ENCODE measurements around the gene TBCC. TPM values are rescaled to one million over a fixed set of nuclear protein-coding genes. Genes with fewer than 3 reads are reported as not detected.

Gene TBCC
- total RNA-seq, 1 experiment from 2014 or later, result 50.0 TPM

- no peak for DNase-seq (ENCODE audit: low spot score)
Measured at GRCh38 chr6:42771741-42772100, 25.8 kb upstream of the TBCC start.

DNA sequence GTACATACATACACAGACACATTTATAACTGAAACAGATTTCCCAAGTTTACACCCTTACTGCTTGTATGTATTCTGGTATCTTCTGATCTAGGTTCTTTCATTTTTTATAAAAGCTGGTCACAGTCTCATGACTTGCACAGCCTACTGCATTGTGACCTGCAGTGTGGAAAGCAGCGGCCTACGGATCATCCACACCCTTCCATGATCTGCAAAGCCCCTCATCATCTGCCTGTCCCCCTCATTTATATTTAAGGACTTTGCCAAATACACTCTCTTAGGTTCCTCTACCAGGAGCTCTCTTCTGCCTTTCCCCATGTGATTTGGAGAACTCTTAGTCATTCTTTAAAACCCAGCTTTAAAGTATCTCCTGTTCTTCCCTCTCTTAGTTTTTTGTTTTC is 23.9 kb upstream of the TBCC start:
- DNase-seq (ENCODE audit: low spot score), result no peak

DNA sequence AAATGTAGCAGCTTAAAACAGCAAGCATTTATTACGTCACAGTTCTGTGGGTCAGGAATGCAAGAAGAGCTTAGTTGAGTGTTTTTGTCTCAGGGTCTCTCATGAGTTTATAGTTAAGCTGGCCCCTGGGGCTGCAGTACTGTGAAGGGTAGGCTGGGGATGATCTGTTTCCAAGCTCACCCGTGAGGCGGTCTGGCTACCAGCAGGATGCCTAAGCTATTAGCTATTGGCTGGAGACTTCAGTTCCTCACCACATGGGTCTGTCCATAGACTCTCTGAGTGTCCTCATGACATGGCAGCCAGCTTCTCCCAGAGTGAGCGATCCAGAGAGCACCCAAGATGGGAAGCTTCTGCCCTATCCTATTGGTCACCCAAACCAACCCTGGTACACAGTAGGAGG is 23.1 kb upstream of the TBCC start:
- no peak for DNase-seq (ENCODE audit: low spot score)

- DNase-seq (ENCODE audit: low spot score), result peak; percentile 83
Measured at GRCh38 chr6:42766163-42766670, 20.3 kb upstream of the TBCC start.

GRCh38 chr6:42764911-42765648 is 19.2 kb upstream of the TBCC start:
- DNase-seq (ENCODE audit: low spot score), result no peak

DNA sequence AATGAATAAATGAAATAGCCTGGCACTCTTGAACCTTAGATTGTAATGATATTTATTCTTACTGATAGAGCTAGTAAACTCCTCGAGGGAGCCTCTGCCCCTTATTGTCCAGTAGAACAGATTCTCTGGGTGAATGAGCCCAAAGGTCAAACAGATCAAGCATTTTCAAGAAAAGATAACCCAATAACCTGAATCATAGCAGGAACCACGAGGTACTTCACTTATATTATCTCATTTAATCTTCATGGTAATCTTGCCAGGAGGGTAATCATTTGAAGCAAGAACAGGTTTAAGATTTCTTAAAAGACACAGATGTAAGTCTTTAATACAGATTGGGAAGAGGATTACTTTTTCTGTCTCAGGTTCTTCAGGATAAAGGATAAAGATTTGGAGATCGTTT is 17.0 kb upstream of the TBCC start:
- no peak for DNase-seq (ENCODE audit: low spot score)

DNA sequence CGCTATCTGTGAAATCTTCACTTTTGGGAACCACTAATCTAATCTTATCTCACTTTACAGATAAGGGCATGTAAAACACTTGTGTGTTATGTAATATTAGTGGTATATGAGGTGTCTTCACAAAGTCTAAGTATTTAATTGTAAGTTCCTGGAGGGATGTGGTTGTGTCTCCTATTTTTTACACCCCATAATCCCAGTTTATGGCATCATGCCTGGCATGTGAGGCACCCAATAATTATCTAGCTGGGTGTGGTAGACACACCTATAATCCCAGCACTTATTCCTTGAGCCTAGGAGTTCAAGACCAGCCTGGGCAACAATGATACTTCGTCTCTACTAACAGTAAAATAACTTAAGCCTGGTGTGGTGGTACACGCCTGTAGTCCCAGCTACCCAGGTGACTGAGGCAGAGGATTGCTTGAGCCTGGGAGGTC is 16.5 kb upstream of the TBCC start:
- no peak for DNase-seq (ENCODE audit: low spot score)

DNA sequence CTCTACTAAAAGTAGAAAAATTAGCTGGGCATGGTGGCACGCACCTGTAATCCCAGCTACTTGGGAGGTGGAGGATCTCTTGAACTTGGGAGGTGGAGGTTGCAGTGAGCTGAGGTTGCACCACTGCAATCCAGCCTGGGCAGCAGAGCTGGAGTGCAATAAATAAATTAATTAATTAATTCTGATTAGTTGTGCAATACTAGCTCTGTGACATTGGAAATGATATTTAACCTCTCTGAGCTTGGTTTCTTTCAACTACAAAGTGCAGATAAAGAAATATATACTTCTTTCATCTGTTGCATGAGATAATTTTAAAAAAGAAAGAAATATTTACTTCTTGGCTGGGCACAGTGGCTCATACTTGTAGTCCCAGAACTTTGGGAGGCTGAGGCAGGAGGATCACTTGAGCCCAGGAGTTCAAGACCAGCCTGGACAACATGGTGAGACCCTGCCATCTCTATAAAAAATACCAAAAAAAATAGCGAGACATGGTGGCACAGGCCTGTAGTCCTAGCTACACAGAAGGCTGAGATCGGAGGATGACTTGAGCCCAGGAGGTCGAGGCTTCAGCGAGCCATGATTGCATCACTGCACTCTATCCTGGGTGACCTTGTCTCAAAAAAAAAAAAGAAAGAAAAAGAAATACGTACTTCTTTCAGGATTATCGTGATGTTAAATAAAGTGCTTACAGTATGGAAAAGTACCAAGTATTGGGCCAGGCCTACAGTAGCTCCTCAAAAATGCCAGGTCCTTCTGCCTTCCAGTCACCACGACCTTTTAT is 15.6 kb upstream of the TBCC start:
- no peak for DNase-seq (ENCODE audit: low spot score)

DNA sequence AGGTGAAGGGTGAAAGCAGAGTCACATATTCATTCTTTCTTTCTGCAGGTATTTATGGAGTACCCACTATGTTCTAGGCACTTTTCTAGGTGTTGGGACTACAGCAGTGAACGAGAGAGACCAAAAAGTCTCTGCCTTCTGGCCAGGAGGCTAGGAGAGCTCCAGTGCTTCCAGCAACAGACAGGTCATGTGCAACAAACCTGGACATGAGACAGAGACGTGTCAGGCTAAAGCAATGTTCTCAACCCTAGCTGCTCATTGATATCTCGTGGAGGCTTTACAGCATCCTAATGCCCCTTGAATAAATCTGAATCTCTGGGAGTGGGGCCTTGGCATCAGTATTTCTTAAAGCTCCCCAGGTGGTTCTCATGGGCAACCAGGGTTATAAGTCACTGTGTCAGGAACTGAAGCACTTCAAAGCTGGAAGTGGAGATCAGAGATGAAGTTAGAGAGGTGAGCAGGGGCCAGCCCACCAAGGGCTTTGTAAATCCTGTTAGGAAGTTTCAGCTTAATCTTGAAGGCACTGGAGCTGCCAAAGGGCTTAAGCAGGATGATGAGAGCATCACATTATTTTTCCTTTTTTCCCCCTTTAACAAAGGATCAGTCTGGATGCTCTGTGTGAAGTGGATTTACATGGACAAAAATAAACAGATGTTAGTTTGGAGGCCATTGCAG is 13.0 kb upstream of the TBCC start:
- no peak for DNase-seq (ENCODE audit: low spot score)

- DNase-seq (ENCODE audit: low spot score), result no peak
Measured at GRCh38 chr6:42756722-42757121, 10.8 kb upstream of the TBCC start.

DNA sequence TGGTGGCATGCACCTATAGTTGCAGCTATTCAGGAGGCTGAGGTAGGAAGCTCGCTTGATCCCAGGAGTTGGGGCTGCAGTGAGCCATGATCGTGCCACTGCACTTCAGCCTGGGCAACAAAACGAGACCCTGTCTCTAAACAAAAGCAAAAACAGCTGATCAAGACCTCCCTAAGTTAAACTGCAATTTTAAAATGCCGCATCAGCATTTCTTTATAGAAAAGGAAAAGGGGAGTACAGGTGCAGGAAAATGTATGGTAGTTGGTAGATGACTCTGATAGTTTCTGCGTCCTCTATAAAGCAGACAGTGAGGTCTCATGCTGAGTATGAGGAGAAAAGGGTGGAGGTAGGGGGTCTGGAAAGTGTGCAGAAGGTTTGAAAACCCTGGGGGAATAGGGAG is 8.9 kb upstream of the TBCC start:
- no peak for DNase-seq (ENCODE audit: low spot score)

- no peak for DNase-seq (ENCODE audit: low spot score)
Measured at GRCh38 chr6:42751055-42751454, 5.2 kb upstream of the TBCC start.

GRCh38 chr6:42748203-42748898 is 2.4 kb upstream of the TBCC start:
- no peak for DNase-seq (ENCODE audit: low spot score)

DNA sequence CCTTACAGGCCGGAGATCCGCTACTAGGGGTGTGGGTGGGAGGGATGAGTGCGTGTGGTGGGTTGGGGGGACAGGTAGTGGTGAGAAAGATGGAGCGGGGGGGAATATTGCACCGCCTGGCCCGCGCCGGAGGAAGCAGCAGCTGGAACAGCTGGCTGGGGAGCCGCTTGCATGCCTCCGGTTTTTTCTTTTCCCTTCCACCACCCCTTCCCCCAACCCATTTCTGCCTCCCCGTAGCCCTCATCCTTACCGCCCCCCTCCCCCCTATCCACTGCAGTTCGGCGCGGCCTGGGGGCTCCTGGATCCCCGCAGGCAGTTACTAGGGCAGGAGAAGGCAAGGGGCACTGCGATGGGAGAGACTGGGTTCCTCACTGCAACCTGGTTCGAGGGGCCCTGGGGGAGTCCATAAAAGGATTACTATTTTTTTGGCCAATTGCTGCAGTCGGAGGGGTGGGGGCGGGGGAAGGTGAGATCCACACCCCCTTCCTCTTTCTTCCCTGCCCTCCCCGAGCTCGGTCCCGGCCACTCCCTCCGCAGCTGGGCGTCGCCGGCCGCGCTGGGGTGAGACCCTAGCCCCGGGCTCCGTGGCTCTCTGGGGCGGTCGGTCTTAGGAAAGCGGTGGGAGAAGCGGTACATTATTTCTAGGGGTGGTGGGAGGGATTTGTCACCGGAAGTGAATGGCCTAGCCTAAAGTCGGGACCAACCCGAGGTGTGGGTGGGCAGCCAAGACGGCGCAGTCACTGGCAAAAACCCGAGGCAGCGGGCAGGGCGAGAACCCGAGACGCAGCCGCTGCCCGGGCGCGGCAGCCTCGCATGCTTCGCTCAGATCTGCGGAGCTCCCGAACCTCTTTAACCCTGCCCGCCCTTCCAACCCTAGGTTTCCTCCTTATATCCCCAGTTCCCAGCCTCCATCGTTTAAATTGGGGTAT is 824 bp upstream of the TBCC start:
- DNase-seq (ENCODE audit: low spot score), result peak; percentile 69

DNA sequence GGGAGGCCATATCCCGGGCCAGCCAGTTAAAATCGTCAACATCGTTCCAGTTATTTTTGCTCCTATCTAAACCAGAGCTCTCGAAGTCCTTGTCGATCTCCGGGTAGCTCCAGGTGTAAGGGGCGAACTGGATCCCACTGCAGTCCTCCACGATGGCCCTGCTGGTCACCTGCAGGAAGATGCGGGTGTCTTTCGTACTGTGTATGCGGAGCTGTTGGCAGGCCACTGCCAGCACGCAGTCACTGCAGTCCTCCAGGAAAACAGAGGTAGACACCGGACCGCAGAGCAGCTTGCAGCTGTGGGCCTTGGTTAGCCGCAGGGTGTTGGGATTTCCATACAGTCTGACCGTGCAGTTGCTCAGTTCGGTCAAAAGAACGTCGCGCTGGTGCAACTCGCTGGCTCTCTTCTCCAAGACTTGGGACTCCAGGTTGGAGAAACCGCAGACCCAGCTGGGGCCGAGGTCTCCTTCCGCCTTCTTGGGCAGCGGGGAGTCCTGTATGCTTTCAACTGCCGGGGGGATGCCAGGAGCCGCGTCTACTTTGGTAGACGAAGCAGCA is 742 bp downstream of the TBCC start:
- DNase-seq (ENCODE audit: low spot score), result peak; percentile 13

GRCh38 chr6:42744351-42744893 is 1.5 kb downstream of the TBCC start:
- no peak for DNase-seq (ENCODE audit: low spot score)

GRCh38 chr6:42742116-42742894 is 3.6 kb downstream of the TBCC start:
- DNase-seq (ENCODE audit: low spot score), result peak; percentile 70

DNA sequence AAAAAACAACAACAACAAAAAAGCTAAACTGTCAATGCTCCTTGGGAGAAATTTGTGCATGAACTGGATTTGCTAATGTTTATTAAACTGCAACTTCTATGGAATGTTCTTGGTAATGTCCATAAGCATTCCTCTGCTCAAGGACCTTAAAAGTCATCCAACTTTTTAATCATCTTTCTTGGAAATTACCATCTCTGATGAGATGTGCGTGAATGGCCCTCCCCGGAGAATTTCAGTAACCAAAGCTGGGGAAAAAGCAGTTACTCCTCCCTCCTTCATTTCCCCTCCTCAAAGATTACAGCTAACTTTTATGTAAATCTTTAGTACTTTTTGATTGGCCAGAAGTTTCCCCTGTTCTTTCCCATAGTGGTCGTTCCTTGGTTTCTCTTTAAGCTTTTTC is 5.2 kb downstream of the TBCC start:
- no peak for DNase-seq (ENCODE audit: low spot score)

DNA sequence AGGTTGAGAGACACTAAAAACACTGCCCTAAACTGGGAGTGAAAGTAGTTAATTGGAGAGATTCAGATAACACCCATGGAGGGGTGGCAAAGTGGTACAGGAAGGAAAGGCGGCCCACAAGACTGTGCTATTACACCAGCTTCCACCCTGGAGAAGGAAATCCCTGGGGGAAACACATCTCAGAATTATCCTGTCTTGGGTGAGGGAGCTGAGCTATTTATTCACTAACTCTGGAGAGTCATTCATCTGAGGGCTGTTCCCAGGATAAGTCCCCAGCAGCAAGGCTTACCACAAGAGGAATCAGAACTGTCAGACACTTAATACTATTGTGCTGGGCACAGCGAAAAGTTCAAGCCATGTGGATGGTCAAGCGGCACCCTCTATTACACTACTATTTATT is 9.9 kb downstream of the TBCC start:
- DNase-seq (ENCODE audit: low spot score), result no peak

All from A172 (cell line).